ENCODE results near the gene MEF2D.
A peak's percentile ranks its signal among the peaks of the same experiment; 100 is the strongest.

The MEF2D gene

DNA sequence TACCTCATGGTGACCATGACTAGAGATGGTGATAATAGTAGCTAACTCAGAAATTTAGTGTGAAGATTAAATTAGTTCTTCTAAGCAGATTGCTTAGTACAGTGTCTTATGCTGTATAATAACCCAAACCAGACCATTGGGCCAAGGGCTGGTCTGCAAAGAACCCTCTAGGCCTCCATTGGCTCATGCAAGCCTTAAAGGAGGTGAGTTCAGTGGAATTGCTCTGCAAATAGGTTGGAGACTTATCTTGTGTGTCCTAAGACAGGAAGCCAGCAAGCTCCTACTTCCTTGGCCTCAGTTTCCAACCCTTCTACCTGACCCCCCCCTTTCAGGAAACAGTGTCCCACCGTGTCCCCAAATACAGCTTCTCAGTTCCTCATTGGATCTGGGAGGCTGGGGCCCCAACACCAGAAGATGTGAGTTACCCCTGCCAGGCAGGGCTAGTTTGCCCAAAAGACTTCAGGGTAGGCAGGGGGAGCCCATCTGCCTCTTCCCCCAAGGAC, 1.9 kb upstream of the MEF2D start:
- no peak for DNase-seq (ENCODE audit: low read depth in 2 of 2, low spot score in 1 of 2)

DNA sequence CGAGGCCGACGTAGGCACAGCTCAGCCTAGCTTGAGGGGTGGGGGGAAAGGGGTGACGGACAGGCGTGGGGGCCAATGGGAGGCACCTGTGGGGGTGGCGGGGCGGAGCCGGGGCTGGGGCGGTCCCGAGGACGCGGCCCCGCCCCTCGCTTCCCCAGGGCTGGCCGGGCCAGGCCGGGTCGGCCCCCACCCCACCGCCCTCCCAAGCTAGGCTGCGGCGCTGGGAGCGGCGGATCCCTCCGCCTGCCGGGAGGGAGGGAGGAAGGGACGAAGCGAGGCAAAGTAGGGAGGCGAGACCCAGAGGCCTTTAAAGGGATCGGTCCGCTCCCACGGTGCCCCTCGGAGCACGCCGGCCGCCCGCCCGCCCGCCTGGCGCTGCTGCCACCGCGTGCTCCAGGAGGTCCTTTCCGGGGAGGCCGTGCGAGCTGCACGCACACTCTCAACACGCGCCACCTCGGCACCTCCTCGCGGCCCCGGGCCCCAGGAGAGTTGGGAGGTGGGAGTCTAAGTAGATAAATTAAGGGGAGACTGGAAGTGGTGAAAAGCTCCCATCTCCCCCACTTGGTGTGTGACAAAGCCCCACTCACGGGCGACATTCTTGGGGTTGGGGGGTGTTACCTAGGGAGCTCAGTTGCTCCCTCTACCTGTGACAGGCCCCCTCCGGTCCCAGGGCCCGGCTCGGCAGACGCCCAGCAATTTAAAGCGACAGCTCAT, 375 bp upstream of the MEF2D start:
- peak; percentile 87 to 88 for DNase-seq (ENCODE audit: low read depth in 2 of 2, low spot score in 1 of 2)

- DNase-seq (ENCODE audit: low read depth in 2 of 2, low spot score in 1 of 2): no peak
These were observed 583 bp downstream of the MEF2D start for GRCh38 chr1:156499842-156500542.

GRCh38 chr1:156499194-156499841, 1.3 kb downstream of the MEF2D start:
- no peak for DNase-seq (ENCODE audit: low read depth in 2 of 2, low spot score in 1 of 2)

GRCh38 chr1:156498432-156499193, 2.0 kb downstream of the MEF2D start:
- DNase-seq (ENCODE audit: low read depth in 2 of 2, low spot score in 1 of 2): no peak

- no peak for DNase-seq (ENCODE audit: low read depth in 2 of 2, low spot score in 1 of 2)
These were observed 2.7 kb downstream of the MEF2D start for GRCh38 chr1:156497743-156498431.

- no peak for DNase-seq (ENCODE audit: low read depth in 2 of 2, low spot score in 1 of 2)
These were observed 3.4 kb downstream of the MEF2D start for GRCh38 chr1:156497078-156497742.

GRCh38 chr1:156496211-156496761, 4.3 kb downstream of the MEF2D start:
- DNase-seq (ENCODE audit: low read depth in 2 of 2, low spot score in 1 of 2): no peak

DNA sequence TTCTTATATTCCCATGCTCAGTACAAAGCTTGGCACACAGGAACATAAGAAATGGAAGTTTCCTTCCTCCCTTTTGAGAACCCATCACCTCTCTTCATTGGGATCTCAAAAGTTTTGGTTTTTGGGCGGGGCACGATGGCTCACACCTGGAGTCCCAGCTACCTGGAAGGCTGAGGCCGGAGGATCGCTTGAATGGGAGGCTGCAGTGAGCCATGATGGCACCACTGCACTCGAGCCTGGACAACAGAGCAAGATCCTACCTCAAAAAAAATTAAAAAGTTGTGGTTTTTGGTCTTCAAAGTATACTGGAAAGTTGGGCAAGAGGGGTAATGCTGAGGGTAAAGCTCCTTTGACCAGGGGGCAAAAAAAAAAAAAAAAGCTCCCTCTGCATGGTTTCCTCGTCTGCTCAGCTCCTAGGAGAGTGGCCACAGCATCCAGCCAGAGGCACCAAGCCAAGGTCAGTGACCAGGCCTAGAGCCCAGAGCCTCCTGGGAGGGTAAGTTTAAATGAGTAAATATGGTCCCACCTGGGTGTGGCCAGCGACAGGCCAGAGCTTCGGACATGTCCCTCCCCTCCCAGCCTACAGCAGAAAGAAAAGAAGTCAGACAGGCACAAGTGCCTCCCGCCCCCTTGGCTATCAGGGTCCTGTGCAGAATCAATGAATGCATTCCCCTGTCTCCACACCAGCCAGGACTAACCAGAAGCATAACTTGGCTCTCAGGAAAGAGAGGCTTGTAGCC, 5.0 kb downstream of the MEF2D start:
- DNase-seq (ENCODE audit: low read depth in 2 of 2, low spot score in 1 of 2): no peak

- DNase-seq (ENCODE audit: low read depth in 2 of 2, low spot score in 1 of 2): no peak
These were observed 6.2 kb downstream of the MEF2D start for GRCh38 chr1:156494309-156494895.

GRCh38 chr1:156493742-156494141, 6.8 kb downstream of the MEF2D start:
- no peak for DNase-seq (ENCODE audit: low read depth in 2 of 2, low spot score in 1 of 2)

GRCh38 chr1:156493154-156493631, 7.4 kb downstream of the MEF2D start:
- DNase-seq (ENCODE audit: low read depth in 2 of 2, low spot score in 1 of 2): no peak

DNA sequence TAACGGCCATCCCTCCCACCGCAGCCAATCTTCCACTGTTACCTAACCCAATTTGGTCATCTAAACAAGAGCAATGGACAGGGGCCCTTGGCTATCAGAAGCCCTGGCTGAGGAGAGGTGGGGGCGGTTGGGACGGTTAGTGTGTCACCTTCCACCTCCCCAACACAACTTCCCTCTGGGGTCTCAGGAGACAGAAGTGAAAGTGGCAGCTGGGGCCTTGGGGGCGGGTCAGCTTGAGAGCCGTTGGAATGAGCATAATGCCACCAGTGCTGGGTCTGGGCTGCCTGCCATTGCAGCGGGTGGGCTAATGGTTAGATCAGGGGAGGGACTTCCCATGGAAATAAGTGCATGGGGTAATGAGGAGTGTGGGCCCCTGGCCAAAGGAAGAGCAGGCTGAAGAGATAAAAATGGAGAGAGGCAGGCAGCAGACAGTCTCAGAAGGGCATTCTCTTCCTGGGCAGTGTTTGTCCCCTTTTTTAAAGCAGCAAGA, 7.9 kb downstream of the MEF2D start:
- no peak for DNase-seq (ENCODE audit: low read depth in 2 of 2, low spot score in 1 of 2)

GRCh38 chr1:156492013-156492590, 8.5 kb downstream of the MEF2D start:
- no peak for DNase-seq (ENCODE audit: low read depth in 2 of 2, low spot score in 1 of 2)

GRCh38 chr1:156491151-156491949, 9.2 kb downstream of the MEF2D start:
- no peak for DNase-seq (ENCODE audit: low read depth in 2 of 2, low spot score in 1 of 2)

DNA sequence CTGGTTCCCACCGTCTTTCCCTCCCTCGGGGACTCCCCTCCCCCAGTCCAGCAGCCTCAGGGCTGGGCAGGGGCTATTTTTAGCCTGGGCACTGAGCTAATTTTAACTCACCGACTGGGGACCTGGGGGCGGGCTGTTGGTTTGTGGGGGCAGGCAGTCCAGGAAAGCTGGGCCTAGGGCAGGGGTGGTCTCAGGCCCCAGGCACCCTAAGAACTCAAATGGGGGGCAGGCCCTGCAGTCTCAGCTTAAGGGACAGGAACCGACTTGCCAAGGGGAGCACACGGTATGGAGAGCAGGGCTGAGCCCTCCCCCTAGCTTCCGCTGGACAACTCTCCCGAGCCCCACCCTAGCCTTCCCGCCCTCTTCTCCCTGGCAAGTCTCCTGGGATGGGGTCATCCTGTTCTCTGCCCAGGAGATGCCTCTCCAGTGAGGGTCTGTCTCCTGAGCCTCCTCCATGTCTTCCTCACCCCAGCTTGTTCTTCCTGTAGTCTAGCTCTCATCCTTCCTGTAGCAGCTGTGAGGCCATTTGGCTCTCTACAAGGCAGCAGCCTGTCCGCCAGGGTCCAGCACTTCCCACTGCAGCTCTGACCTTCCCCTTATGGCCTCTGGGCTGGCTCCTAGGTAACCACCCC, 10.1 kb downstream of the MEF2D start:
- no peak for DNase-seq (ENCODE audit: low read depth in 2 of 2, low spot score in 1 of 2)

GRCh38 chr1:156489935-156490293, 10.7 kb downstream of the MEF2D start:
- DNase-seq (ENCODE audit: low read depth in 2 of 2, low spot score in 1 of 2): no peak

Data from stimulated activated CD8-positive, alpha-beta memory T cell treated with anti-CD3 and anti-CD28 coated beads, Interleukin-4, amount 100 ng/mL, for 4 hours (primary cell).